T-helper 9 cell (primary cell): ENCODE results near the gene FAM98C.
"Not testable (repeated sequence)": the region's sequence is repeated elsewhere in the genome, so short reads cannot be mapped to it uniquely, and the experiment has no call there.

Source experiments
- DNase-seq: peaks from one replicate; pipeline ENCODE4 v3.0.0-alpha.2; 2020

FAM98C gene

DNA sequence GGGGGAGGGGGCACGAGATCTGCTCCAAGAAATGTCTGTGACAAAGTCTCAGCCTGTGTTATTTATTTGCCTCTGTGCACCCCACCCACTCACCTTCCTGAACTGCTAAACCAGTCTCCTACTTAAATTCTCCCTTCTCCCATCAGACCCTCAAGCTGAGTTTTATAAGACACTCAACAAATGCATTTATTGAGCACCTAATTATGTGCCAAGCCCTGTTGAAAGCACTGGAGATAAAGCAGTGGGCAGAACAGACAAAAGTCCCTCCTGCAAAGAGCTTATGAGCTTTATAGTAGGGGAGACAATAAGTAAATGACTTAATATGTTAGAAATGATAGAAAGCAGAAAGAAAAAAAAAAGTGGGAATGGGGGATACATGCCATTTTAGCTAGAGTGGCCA is 3.4 kb upstream of the FAM98C start:
- no peak for DNase-seq

DNA sequence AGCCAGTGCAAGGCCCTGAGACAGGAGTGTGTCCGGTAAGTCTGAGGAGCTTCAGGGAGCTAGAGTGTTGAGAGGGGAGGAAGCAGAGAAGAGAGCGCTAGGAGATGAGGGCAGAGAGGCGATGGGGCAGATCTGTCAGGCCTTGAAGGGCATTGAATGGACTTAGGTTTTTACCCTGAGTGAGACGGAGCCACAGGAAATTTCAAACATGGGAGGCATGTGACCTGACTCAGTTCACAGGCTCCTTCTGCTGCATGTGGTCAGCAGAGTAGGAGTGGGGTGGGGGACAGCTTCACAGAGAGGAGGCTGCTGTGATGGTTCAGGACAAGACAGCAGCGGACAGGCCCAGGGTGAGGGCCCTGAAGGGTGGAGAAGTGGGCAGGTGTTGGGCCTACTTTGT is 2.5 kb upstream of the FAM98C start:
- DNase-seq: no peak

DNA sequence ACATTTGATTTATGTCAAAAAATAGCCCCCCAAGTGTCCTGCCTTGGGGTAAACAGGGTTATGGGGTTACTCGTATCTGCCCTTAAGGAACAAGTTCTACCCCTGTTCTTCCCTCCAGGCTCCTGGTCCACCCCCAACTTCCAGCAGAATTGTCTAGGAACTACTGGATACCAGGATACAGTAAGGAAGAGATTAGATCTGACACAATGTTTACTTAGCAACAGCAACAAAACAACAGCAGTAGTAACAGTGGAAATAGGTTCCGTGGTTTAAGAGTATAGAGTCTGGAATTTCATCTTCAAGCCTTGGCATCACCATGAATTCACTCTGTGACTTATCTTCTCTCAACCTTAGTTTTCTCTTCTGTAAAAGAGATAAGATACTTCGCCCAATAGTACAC is 1.7 kb upstream of the FAM98C start:
- no peak for DNase-seq

DNA sequence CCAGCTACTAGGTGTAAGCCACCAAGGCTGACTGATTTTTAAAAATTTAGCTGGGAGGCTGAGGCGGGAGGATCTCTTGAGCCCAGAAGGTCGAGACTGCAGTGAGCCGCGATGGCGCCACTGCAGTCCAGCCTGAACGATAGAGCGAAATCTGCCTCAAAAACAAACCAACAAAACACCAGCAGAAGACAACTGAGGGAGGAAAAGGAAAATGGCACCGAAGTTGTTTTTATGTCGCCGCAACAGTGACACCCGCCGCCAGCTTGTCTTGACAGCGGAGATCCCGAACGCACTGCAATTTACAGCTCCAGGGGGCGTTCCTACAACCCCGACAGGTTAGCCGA is 298 bp upstream of the FAM98C start:
- DNase-seq: no peak

DNA sequence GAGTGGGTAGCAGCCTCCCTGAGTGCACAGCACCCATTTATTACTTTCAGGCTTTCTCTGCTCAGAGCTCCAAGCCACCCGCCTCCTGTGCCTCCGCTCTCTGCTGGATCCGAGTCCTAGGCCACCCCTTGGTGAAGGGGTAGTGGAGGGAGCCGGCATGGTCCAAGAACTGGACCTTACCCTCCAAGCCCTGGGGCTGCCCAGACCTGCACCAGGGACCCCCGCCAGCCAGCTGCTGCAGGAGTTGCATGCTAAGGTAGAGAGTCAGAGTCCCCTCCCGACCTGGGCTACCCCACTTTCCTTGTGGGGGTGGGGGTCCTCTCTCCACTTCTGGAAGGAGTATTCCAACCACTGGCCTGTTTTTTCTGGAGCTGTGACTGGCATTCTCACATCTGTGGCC is 2.0 kb downstream of the FAM98C start:
- no peak for DNase-seq

DNA sequence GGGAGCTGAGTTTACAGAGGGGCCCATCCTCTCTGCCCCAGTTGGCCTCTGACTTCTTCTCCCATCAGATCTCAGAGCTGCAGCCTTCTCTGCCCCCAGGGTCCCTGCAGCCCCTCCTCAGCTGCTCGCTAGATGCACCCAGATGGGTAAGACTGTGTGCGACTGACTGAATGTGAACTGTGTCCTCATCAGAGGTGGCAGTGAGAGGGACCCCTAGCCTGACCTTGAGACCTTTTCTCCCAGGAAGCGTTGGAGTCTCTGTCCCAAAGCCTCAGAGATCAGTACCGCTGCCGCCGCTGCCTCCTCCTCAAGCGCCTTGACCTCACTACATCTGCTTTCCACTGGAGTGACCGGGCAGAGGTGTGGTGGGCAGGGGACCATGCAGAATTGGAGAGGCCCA is 2.4 kb downstream of the FAM98C start:
- no peak for DNase-seq

DNA sequence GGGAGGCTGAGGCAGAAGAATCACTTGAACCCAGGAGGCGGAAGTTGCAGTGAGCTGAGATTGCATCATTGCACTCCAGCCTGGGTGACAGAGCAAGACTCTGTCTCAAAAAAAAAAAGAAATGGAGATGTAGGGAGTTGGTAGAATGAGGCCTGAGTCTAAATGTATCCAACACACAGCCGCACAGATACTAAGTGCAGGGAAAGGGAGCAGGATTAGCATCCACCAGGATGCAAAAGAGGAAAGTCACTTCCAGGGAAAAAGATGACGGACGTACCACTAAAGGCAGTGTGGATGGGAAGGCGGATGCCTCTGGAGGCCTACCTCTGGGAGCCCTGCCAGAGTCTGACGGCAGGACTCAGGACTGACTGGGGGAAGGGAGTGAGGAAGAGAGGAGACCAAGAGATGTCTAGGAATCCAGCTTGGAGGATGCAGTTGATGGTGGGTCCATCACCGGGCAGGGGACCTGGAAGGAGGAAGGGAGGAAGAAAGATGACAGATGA is 6.8 kb downstream of the FAM98C start:
- DNase-seq: no peak

DNA sequence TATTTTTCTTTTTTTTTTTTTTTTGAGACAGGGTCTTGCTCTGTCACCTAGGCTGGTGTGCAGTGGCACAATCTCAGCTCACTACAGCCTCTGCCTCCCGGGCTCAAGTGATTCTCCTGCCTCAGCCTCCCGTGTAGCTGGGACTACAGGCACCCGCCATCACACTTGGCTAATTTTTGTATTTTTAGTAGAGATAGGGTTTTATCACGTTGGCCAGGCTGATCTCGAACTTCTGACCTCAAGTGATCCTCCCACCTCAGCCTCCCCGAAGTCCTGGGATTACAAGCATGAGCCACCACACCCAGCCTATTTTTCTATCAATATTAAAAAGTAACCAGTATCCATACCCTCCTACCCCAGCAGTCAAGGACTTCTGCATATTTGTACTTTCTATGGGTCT is 7.5 kb downstream of the FAM98C start:
- not testable (repeated sequence) for DNase-seq

DNA sequence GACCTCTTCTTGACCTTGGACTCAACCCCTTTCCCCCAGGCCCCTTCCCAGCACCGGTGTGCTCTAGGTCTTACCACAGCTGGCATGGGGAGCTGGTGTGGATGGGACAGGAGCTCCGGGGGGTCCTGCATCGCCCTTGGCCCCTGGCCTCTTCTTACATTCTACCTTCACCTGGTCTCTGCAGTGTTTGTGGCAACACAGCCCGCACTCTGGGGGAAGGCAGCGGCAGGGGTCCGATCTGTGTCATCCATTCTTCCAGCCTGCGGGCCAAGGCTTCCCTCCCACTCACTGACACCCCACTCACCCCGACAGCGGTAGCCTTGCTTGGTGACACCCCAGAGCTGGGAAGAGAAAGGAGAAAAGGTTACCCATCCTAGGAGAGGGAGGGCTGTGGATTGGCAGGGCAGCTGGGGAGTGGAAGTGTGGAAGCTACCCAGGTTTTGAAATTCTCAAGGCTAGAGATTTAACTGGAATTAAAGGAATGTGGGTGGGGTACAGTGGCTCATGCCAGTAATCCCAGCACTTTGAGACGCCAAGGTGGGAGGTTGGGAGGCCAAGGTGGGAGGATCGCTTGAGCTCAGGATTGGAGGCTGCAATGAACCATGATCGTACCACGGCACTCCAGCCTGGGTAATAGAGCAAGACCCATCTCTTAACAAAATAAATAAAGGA is 8.3 kb downstream of the FAM98C start:
- DNase-seq: no peak

DNA sequence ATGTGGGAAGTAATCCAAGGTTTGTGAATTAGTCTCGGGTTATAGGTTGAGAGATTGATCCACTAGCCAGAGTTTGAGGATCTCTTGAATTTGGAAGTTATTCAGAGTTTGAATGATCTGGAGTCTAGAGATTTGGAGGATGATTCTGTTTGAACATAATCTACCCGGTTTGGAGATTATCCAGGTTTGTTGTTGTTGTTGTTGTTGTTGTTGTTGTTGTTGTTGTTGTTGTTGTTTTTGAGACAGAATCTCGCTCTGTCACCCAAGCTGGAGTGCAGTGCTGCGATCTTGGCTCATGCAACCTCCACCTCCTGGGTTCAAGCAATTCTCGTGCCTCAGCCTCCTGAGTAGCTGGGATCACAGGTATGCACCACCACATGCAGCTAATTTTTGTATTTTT is 9.0 kb downstream of the FAM98C start:
- not testable (repeated sequence) for DNase-seq

DNA sequence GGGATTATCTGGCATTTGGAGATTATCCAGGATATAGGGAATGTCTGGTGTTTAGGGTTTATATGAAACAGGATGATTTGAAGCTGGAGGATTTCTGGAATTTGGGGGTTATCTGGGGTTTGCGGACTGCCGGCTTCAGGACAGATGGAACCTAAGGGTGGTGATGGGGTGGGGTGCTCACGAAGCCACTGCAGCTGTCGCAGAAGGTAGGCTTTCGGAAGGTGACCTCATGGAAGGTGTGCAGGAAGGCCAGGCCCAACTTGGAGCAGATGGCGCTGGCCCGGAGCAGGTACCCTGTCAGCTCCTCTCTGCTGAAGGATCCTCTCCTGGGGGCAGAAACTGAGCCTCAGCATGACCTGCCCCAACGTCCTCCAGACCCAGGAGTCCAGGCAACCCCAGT is 9.6 kb downstream of the FAM98C start:
- DNase-seq: no peak

DNA sequence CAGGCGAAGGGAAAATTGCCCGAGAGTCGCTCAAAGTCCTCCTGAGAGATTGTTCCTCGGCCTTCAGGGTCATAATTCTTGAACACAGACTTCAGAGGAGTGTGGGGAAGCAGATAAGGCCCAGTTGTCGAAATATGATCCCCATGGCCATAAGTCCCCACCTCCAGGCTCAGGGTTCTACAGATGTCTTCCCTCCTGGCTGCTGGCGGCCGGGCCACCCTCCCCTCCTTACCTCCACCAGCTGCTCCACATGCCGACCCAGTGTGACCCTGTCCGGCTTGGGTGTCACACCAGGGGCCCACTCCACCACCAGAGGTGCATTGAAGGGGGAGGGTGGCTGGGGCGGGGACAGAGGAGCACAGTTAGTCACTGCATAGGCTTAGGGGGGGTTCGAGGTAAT is 10.1 kb downstream of the FAM98C start:
- DNase-seq: no peak

DNA sequence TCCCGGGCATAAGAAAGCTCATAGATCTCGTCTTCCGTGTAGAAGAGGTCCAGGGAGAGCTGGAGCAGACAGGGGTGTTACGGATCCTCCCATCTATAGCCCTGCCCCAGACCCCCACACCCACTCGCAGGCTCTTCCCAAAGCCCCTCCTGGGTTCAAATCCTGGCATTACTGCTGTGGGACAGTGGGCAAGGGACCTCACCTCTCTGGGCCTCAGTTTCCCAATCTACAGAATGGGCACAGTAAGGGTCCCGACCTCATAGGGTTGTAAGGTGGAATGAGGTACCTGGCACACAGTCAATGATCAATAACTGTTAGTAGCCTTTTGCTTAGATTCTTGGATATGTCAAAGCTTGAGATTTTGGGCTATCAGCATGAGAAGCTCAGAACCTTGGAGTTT is 10.5 kb downstream of the FAM98C start:
- no peak for DNase-seq

DNA sequence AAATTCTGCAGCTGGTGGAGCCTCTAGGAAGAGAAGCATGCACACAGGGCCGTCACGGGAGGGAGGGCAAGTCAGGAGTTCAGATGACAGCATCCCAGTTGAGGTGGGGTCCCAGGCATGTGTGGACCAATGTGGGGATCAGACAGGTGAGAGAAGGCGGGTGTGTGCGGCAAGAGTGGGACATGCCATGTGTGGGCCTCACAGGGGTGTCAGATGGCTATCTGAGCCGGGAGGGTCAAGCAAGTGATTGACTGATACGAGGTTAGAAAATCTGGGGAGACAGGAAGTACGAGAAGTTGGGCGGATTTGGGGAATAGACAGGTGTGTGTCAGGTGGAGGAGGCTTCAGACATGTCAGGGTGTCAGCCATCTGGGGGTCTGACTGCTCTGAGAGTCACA is 14.3 kb downstream of the FAM98C start:
- no peak for DNase-seq

DNA sequence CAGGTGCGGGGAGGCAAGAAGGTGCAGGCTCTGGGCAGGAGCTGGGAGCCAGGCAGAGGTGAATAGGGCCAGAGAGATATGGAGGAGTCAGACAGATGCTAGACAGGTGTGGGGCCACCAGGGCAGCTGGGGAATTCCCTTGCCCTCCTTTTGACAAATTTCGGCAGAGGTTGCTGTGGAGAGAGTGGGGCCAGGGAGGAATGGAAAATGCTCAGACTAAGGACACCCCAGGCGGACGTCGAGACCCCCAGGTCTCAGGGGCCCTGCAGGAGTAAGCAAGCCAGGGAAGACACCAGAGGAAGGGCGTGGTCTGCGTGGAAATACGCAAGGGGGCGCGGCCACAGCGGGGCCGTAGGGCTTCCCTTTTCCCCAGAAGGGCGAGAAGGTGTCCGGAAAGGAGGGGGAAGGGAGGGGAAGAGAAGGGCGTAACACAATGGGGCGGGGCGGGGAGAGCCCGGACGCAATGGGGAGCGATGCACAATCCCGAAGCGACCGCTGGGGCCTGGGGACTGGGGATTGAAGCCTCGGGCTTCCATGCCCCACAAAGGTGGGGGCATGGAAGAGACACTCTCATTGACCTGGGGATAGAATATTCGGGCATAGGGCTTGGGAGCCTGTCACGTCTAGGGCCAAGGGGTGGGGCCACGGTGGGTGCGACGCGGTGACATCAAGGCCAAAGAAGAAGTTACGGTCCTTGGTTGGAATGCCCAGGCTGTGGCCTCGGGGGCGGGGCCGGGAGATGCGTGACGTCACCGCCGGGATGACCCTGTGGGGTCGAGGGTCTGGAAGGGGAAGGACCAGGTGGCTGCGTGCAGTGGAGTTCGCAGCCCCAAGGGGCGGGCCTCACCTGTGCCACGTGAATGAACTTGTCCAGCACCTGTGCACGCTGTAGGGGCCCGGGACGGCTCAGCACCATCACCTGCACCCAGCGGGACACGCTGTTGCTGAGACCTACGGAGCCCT is 14.9 kb downstream of the FAM98C start:
- peak; percentile 28 for DNase-seq

DNA sequence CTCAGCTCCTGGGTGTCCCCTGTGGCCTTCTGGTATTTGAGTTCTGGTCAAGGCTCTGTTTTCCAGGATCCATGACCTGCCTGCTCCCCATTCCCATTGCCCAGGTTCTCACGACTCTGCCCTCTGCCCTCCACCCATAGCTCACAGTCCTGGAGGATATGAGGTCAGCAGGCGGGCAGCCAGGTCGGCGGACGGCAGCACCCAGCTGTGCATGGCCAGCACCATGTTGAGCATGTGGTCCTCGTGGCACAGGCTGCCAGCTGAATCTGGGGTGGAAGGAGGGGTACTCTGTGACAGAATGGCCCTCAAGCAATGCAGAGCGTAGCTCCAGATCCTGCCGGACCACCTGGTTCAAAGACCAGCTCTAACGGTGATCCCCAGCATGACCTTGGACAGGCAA is 18.0 kb downstream of the FAM98C start:
- DNase-seq: no peak

DNA sequence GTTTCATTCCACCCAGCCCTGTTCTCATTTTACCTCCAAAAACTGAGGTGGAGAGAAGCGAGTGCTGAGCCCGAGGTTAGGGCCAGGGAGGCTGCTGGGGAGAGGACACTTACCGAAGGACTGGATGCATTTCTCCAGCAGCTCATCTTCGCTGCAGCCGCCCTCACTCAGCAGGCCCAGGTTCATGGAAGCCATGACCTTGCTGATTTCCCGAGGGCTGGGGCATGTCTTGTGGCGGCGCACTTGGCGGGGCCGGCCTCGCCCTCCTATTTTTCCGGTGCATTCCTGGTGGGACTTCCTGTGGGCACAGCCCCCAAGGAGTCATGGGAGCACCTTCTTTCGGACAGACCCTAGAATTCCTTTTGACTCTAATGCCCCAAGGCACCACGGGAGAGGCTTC is 19.0 kb downstream of the FAM98C start:
- DNase-seq: no peak

DNA sequence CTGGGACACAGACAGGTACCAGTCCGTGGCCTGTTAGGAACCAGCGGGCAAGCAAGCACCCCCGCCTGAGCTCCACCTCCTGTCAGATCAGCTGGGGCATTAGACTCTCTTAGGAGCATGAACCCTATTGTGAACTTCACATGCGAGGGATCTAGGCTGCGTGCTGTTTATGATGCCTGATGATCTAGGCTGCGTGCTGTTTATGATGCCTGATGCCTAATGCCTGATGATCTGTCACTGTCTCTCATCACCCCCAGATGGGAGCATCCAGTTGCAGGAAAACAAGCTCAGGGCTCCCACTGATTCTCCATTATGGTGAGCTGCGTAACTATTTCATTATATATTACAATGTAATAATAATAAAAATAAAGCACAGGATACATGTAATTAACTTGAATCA is 19.5 kb downstream of the FAM98C start:
- no peak for DNase-seq

DNA sequence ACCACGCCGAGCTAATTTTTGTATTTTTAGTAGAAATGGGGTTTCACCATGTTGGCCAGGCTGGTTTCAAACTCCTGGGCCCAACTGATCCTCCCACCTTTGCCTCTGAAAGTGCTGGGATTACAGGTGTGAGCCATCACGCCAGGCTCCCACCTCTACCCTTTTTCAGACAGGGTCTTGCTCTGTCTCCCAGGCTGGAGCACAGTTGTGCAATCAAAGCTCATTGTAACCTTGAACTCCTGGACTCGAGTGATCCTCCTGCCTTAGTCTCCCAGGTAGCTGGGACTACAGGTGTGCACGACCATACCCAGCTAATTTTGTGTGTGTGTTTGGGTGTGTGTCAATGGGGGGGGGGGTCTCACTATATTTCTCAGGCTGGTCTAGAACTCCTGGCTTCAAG is 21.4 kb downstream of the FAM98C start:
- no peak for DNase-seq

DNA sequence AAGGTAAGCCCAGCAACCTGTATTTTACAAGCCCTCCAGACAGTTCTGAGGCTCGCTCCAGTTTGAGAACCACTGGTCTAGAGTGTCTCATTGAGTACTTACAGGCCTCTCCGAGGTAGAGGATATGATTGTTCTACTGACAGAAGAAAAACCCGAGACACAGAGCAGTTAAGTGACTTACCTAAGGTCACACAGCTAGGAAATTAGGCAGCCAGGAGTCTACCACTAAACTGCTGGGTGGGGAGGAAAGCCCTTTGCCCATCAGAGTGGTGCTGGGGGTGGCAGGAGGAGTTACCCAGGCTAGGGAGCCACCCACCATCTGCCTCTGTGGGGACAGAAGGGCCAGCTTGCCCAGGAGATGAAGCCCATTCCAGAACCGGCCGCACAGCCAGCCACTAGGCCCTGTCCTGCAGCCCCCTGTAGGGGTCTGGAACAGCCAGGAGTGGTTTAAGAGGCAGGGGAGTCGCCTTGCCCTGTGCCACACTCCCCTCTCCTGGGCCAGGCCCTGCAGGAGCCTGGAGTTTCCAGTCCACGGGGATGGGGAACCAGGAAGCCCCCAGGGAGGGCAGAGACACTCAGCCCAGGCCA is 22.4 kb downstream of the FAM98C start:
- no peak for DNase-seq

DNA sequence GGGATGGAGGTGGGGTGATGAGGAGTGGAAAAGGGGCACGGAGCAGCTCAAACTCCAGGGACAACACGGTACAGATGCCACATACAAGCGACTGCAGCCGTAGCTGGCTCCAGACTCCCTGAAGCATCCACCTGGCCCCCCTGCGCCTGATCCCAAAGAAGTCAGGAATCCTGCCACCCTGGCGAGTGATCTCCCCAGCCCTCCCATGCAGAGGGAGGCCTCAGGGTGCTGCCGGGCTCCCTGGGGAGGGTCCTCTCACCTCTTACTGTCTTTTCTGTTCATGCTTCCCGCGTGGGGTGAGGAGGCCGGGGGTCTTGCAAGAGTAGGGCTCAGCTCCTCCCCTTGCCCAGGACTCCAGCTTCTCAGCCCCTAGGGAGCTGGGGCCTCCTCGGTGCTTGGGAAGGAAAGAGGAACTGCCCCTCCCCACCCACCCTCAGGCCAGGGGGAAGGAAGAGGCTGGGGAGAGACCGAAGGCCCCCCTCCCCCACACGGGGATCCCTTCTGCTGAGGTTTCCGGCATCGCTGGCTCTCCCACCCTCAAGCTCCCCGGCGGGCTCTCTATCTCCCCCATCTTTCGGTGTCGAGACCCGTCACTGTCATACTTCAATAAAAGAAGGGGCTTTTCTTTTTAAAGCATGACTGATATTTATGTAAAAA is 23.0 kb downstream of the FAM98C start, which contains the start of gene RASGRP4:
Gene RASGRP4, minus strand, starts transcription at position 410 of the 657 bp plus-strand sequence. Its CDS starts 128 bp downstream, at position 282.
- peak; percentile 16 for DNase-seq

DNA sequence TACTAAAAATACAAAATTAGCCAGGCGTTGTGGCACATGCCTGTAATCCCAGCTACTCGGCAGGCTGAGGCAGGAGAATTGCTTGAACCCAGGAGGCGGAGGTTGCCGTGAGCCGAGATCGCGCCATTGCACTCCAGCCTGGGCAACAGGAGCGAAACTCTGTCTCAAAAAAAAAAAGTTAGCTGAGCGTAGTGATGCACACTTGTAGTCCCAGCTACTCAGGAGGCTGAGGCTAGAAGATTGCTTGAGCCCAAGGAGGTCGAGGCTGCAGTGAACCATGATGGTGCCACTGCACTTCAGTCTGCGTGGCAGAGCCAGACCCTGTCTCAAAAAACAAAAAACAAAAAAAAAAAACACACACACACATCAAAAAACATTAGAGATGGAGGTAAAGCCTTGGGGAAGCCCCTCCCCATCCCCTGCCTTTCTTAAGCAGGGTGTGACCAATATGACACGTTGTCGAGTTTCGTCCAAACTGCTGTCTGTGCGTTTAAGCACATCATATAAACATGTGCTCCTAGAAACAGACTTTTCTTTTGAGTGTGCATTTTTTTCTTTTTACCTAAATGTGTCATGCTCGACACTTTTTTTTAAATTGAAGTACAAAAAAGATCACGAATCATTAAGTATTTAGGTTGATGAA is 24.3 kb downstream of the FAM98C start:
- not testable (repeated sequence) for DNase-seq
